ENCODE measurements around the gene SIK3.

- TF ChIP-seq CTCF (IDR thresholded peaks at IDR 0.05) (no peak), EZH2 (IDR thresholded peaks at IDR 0.05) (no peak), EZH2phosphoT487 (IDR thresholded peaks at IDR 0.05) (no peak)
Observed at GRCh38 chr11:117084992-117085391, 13.2 kb downstream of the SIK3 start.

Measured in neural progenitor cell (in vitro differentiated cells).